RWPE2 (cell line): ENCODE results near the gene CAPZB.

ENCODE experiments used
- ATAC-seq: fragments of 200-7000 bp; cut with Tn5 transposase; 3 replicates; pipeline ENCODE4 v1.9.1; 2021; ENCODE audit warnings: low read depth
- DNase-seq: peaks from one replicate; pipeline ENCODE4 v3.0.0-alpha.2; 2020; ENCODE audit warnings: low spot score
- H3K27ac ChIP-seq: fragments of 450-650 bp; 2 replicates; pipeline ENCODE4 v1.5.1; 2017; ENCODE audit warnings: mild to moderate bottlenecking; ENCODE audit not compliant: poor library complexity, severe bottlenecking
- H3K27me3 ChIP-seq: fragments of 250-450 bp; sonication (Bioruptor Pico); 2 replicates; pipeline ENCODE4 v1.5.1; 2021; ENCODE audit warnings: mild to moderate bottlenecking, moderate library complexity; ENCODE audit not compliant: insufficient read depth, poor library complexity, severe bottlenecking
- H3K36me3 ChIP-seq: fragments of 250-450 bp; sonication (Bioruptor Pico); 2 replicates; pipeline ENCODE4 v1.5.1; 2020; ENCODE audit warnings: low read depth, mild to moderate bottlenecking, moderate library complexity
- H3K4me1 ChIP-seq: fragments of 250-450 bp; sonication (Bioruptor Pico); 2 replicates; pipeline ENCODE4 v1.5.1; 2021; ENCODE audit warnings: mild to moderate bottlenecking, moderate library complexity; ENCODE audit not compliant: insufficient read depth, poor library complexity, severe bottlenecking
- H3K4me3 ChIP-seq: fragments of 250-450 bp; sonication (Bioruptor Pico); 2 replicates; pipeline ENCODE4 v1.5.1; 2021; ENCODE audit warnings: mild to moderate bottlenecking, moderate library complexity; ENCODE audit not compliant: severe bottlenecking
- H3K9me3 ChIP-seq: fragments of 250-450 bp; sonication (Bioruptor Pico); 2 replicates; pipeline ENCODE4 v1.5.1; 2021; ENCODE audit warnings: mild to moderate bottlenecking, moderate library complexity; ENCODE audit not compliant: severe bottlenecking
- TF ChIP-seq, protein P1 (sequence below): fragments of 450-650 bp; IDR thresholded peaks from one replicate; pipeline ENCODE4 v1.5.1; 2017; ENCODE audit warnings: mild to moderate bottlenecking, moderate library complexity; ENCODE audit not compliant: poor library complexity, severe bottlenecking

The CAPZB gene

GRCh38 chr1:19372602-19373001 lies 112.7 kb downstream of the CAPZB start:
- peaks cover 21% of the 10 kb centered on the region for H3K36me3 ChIP-seq
- no peaks in the 10 kb centered on the region for H3K9me3 ChIP-seq
- DNase-seq (no peak), ATAC-seq (no peak)
- no peaks in the 10 kb centered on the region for H3K27me3 ChIP-seq
- TF ChIP-seq, protein P1, sequence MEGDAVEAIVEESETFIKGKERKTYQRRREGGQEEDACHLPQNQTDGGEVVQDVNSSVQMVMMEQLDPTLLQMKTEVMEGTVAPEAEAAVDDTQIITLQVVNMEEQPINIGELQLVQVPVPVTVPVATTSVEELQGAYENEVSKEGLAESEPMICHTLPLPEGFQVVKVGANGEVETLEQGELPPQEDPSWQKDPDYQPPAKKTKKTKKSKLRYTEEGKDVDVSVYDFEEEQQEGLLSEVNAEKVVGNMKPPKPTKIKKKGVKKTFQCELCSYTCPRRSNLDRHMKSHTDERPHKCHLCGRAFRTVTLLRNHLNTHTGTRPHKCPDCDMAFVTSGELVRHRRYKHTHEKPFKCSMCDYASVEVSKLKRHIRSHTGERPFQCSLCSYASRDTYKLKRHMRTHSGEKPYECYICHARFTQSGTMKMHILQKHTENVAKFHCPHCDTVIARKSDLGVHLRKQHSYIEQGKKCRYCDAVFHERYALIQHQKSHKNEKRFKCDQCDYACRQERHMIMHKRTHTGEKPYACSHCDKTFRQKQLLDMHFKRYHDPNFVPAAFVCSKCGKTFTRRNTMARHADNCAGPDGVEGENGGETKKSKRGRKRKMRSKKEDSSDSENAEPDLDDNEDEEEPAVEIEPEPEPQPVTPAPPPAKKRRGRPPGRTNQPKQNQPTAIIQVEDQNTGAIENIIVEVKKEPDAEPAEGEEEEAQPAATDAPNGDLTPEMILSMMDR: no peak
- H3K4me1 ChIP-seq: peaks cover 6% of the 10 kb centered on the region
- no peak overlapping the region for H3K27ac ChIP-seq
- H3K4me3 ChIP-seq: no peak overlapping the region

DNA sequence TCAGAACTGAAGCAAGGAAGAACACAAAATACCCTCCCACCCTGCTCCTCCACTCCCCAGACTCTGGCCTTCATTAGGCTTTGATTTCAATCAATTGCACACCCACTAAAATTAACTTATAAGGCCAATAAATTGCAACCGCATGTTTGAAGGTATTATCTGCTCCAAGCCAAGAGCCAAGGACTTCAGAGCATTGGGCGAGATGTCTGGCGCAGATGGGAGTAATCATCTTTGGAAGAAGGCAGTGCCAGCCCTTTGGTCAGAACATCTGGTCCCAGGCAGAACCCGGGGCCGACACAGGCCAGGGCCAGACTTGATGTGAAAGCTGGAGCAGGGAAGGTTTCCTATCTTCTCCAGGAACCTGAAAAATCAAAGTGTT lies 113.2 kb downstream of the CAPZB start:
- Histone ChIP-seq H3K27ac (no peak overlapping the region), H3K4me1 (peaks cover 11% of the 10 kb centered on the region), H3K27me3 (no peaks in the 10 kb centered on the region), H3K36me3 (peaks cover 16% of the 10 kb centered on the region), H3K9me3 (no peaks in the 10 kb centered on the region), H3K4me3 (no peak overlapping the region)
- ATAC-seq (no peak), DNase-seq (no peak)
- TF ChIP-seq, protein P1: no peak

DNA sequence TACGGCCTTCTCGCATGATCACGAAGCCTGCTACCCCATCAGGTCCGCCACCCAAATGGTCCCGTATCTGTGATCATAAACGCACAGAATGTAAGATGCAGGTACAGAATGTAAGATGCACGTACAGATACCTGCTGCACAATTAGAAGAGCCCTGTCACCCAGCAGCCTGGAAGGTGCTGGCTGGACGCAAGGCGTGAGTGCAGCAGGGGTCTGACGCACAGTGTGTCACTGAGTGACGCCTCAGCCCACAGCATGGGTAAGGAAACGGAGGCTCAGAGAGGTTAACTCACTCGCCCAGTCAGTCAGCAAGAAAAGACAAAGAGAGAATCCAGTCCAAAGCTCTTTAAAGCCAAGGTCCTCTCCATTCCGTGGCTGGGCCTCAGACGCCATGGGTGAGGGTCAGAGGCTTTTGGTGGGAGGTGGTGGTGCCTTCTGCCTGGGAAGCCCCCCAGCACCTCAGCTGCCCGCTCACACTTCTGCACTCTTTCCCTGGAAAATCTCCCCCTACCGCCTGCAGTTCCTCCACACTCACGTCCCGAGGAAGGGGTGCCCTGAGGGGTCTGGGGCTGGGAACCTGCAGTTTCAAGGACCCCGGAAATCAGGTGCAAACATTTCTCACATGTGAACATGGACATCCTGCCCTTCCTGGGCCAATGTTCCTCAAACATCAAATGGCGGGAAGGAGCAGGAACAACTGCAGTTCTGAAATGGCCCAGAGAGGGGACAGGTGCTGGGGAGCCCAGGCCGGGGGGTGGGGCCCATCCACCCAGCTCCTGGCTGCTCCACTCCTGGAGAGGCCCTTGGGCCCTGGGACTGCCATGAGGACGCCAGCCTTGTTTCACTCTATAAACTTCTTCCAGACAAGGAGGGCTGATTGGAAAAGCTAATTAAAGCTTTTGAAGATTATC lies 113.9 kb downstream of the CAPZB start:
- TF ChIP-seq, protein P1: no peak
- Histone ChIP-seq H3K9me3 (no peaks in the 10 kb centered on the region), H3K4me3 (no peak overlapping the region), H3K27me3 (no peaks in the 10 kb centered on the region), H3K27ac (no peak overlapping the region), H3K36me3 (peaks cover 10% of the 10 kb centered on the region; the same call in 1 of the 2 replicates), H3K4me1 (peaks cover 14% of the 10 kb centered on the region)
- ATAC-seq (no peak), DNase-seq (no peak)

DNA sequence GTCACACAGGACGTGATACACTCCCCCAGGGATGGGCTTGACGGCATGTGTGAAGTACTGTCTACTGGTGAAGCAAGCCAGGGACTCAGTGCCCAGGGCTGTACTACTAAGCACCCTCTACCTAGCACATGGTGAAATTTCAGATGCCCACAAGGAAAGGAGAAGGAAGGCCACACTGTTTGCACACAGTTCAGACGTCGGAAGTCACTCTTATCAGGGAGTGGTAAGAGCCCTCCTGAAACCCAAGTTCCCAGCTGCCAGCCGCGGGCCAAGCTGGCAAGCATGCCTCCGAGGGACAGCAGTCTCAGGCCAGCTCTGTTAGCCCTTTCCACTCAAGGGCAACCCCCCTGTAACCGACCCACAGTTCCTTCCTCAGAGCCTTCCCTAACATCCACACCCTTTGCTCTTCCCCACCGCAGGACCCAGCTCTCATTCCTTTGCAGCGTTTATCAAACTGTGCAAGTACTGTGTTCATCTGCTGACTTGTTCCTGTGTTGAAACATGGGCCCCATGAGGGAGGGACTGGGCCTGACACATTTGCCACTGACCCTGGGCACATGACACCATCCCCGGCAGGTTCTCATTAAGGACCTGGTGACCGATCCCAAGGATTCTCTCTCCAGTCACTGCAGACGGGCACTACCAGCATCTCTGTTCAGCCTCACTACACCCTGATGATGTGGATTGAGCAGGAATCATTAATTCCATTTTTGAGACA lies 114.7 kb downstream of the CAPZB start:
- Histone ChIP-seq H3K36me3 (peaks cover 9% of the 10 kb centered on the region; the same call in 1 of the 2 replicates), H3K27me3 (no peaks in the 10 kb centered on the region), H3K4me1 (peaks cover 14% of the 10 kb centered on the region), H3K4me3 (no peak overlapping the region), H3K27ac (no peak overlapping the region), H3K9me3 (no peaks in the 10 kb centered on the region)
- no peak for DNase-seq
- no peak for ATAC-seq
- TF ChIP-seq, protein P1: no peak
